GM06990 (cell line): Measurements from ENCODE around the gene KRT3.

ENCODE experiments used
- DNase-seq: peaks from one replicate; pipeline ENCODE4 v3.0.0-alpha.2; 2011; ENCODE audit not compliant: insufficient read length; ENCODE audit errors: extremely low read depth
- H3K27me3 ChIP-seq: replicated peaks from 2 replicates; pipeline ENCODE4 v1.6.0; 2011; ENCODE audit warnings: low read length; ENCODE audit not compliant: control insufficient read depth, insufficient read depth
- H3K36me3 ChIP-seq: 2 replicates; pipeline ENCODE4 v1.5.1; 2011; ENCODE audit warnings: low read length; ENCODE audit not compliant: control insufficient read depth, insufficient read depth
- H3K4me3 ChIP-seq: replicated peaks from 2 replicates; pipeline ENCODE4 v1.5.1; 2011; ENCODE audit warnings: low read depth, mild to moderate bottlenecking, control low read depth, low read length
- TF ChIP-seq, protein P1 (sequence below): IDR thresholded peaks from 2 replicates; pipeline ENCODE4 v1.5.1; 2011; ENCODE audit warnings: low read length, control low read depth, mild to moderate bottlenecking, inconsistent platforms; ENCODE audit not compliant: insufficient read depth, poor library complexity, severe bottlenecking

KRT3 gene

DNA sequence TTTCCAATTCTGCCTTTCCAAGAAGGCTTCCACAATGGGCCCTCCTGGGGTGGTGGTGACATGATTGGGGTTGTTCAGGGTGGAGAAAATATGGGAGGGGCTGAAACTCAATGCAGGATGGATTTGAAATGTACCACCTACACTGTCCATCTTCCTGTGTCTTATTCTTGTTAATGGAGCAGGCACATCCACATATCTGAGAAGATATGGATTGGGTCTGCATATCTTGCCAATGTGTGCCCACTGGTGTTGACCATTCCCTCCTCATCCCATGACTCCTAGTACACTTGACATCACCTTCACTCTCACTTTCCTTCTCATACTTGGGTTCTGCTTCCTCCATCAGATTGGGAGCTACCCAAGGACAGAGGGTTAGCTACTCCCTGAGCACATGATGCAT, 26.0 kb downstream of the KRT3 start:
- H3K36me3 ChIP-seq: no peaks in the 10 kb centered on the region
- TF ChIP-seq, protein P1, sequence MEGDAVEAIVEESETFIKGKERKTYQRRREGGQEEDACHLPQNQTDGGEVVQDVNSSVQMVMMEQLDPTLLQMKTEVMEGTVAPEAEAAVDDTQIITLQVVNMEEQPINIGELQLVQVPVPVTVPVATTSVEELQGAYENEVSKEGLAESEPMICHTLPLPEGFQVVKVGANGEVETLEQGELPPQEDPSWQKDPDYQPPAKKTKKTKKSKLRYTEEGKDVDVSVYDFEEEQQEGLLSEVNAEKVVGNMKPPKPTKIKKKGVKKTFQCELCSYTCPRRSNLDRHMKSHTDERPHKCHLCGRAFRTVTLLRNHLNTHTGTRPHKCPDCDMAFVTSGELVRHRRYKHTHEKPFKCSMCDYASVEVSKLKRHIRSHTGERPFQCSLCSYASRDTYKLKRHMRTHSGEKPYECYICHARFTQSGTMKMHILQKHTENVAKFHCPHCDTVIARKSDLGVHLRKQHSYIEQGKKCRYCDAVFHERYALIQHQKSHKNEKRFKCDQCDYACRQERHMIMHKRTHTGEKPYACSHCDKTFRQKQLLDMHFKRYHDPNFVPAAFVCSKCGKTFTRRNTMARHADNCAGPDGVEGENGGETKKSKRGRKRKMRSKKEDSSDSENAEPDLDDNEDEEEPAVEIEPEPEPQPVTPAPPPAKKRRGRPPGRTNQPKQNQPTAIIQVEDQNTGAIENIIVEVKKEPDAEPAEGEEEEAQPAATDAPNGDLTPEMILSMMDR: no peak
- DNase-seq: no peak
- H3K27me3 ChIP-seq: no peaks in the 10 kb centered on the region; the same call in none of the 2 replicates
- H3K4me3 ChIP-seq: no peak overlapping the region

DNA sequence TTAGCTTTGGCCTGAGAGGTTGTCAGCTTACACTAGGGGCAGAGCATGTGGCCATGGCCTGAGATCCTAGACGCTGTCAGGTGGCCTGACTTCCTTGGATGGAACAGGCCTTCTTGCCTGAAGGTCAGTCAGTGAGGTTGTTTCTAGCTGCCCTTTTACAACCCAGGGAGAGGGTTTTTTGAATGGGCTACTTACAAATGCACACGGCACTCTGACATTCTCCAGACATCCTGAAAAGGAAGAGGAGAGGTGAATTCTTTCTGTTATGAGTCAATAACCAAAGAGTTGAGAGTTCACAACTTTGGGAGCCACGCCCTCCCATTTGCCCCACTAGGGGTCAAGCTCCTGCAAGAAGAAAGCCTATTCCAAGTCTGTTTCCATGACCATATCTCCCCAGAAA, 26.6 kb downstream of the KRT3 start:
- TF ChIP-seq, protein P1: no peak
- H3K4me3 ChIP-seq: no peak overlapping the region
- H3K36me3 ChIP-seq: no peaks in the 10 kb centered on the region
- DNase-seq: no peak
- no peaks in the 10 kb centered on the region; the same call in none of the 2 replicates for H3K27me3 ChIP-seq

DNA sequence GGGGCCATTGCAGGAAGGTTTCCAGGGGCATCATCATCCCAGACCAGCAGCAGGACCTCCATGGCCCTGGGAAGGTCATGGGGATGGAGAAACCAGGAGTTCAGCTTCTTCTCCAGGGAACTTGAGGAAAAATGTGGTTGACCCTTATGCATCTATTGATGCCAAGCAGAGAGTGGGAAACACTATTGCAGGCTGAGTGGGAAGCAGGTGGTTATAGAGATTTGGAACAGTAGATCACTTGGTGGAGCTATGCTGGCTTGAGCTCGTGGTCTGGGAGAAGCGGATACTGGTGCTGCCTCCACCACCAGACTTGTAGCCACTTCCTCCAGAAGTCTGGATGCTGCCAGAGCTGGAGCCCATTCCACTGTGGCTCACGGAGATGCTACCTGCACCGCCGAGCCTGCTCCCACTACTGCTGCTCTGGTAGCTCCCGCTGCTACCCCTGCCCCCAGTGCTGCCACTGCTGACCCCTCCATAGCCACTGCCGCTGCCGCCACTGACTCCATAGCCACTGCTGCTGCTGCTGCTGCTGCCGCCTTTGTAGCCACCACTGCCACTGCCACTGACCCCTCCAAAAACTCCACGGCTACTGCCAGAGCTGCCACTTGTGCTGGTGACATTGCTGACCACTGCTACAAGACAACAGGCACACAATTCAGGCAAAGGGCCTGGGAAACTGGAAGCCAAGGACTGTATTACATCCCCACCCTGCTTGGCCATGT, 27.3 kb downstream of the KRT3 start:
- TF ChIP-seq, protein P1: no peak
- H3K4me3 ChIP-seq: no peak overlapping the region
- no peak for DNase-seq
- no peaks in the 10 kb centered on the region for H3K36me3 ChIP-seq
- no peaks in the 10 kb centered on the region; the same call in none of the 2 replicates for H3K27me3 ChIP-seq

DNA sequence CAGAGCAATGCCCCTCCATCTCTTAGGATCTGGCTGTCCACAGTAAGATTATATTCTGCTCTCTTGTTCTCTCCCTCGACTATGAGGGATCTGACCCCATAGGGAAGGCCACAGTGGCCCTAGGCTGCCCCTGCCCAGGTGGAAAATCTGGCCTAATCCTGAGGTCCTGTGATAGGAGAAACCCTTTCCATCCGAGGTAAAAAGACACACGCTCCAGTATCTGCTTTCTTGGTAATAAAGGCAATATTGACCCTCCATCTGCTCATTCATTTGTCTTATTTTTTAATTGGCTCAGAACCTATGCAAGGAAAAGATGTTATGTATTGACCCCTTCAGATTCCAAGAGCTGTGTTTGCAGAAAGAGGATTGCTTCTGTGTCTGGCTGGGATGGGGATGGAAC, 28.5 kb downstream of the KRT3 start:
- TF ChIP-seq, protein P1: no peak
- Histone ChIP-seq H3K27me3 (no peaks in the 10 kb centered on the region; the same call in 1 of the 2 replicates), H3K4me3 (no peak overlapping the region), H3K36me3 (no peaks in the 10 kb centered on the region)
- no peak for DNase-seq

DNA sequence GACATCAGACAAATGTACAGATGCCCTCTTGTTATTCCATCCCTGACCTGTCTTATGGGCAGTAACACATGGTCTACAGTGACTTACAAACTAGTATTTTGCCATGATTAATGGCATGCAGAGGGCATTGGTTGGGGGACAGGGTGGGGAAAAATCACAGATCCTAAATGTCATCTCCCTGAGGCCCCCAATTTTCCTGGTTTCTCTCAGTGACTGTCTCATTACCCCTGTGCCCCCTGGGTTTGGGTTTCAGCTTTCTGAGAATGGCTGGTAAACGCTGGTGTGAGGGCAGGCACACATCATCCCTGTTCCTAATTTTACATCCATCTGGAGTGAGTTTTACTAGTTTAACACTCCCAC, 28.9 kb downstream of the KRT3 start:
- no peaks in the 10 kb centered on the region; the same call in 1 of the 2 replicates for H3K27me3 ChIP-seq

More for the DNA sequence above, 28.9 kb downstream of the KRT3 start:
- Histone ChIP-seq H3K36me3 (no peaks in the 10 kb centered on the region), H3K4me3 (no peak overlapping the region)
- TF ChIP-seq, protein P1: no peak
- DNase-seq: no peak
